GM19023 (cell line): ENCODE results near the gene MMP24.
A peak's percentile ranks its signal among the peaks of the same experiment; 100 is the strongest.

Source experiments
- ATAC-seq: cut with Tn5 transposase; IDR thresholded peaks from one replicate; pipeline ENCODE4 v1.9.1; 2021; ENCODE audit warnings: mild to moderate bottlenecking, moderate library complexity; ENCODE audit not compliant: unreplicated experiment

MMP24 gene

GRCh38 chr20:35277127-35277526, 50.6 kb downstream of the MMP24 start:
- ATAC-seq, result no peak

GRCh38 chr20:35277531-35278395, 51.3 kb downstream of the MMP24 start, which contains the start of gene MMP24OS:
Gene MMP24OS (minus strand): TSS chr20:35278122. CDS start chr20:35277929, 193 bp downstream.
- ATAC-seq, result peak; percentile 83

- ATAC-seq, result no peak
These were observed 52.5 kb downstream of the MMP24 start for GRCh38 chr20:35279040-35279439.

- no peak for ATAC-seq
These were observed 53.2 kb downstream of the MMP24 start for GRCh38 chr20:35279533-35280174.

GRCh38 chr20:35280523-35280922, 54.0 kb downstream of the MMP24 start:
- no peak for ATAC-seq

GRCh38 chr20:35281506-35282101, 55.1 kb downstream of the MMP24 start:
- ATAC-seq, result no peak

GRCh38 chr20:35283441-35284266, 57.2 kb downstream of the MMP24 start:
- ATAC-seq, result no peak

GRCh38 chr20:35284267-35284991, 57.9 kb downstream of the MMP24 start, which contains the start of gene EIF6:
Gene EIF6 (minus strand): TSS chr20:35284772. CDS start chr20:35284487, 285 bp downstream.
- peak; percentile 76 for ATAC-seq

GRCh38 chr20:35284992-35285805, 58.7 kb downstream of the MMP24 start:
- ATAC-seq, result peak; percentile 7

GRCh38 chr20:35285806-35286076, 59.3 kb downstream of the MMP24 start:
- no peak for ATAC-seq

GRCh38 chr20:35286077-35286898, 59.8 kb downstream of the MMP24 start:
- no peak for ATAC-seq

- no peak for ATAC-seq
These were observed 60.5 kb downstream of the MMP24 start for GRCh38 chr20:35286899-35287508.

GRCh38 chr20:35287509-35288324, 61.2 kb downstream of the MMP24 start:
- ATAC-seq, result no peak

- ATAC-seq, result no peak
These were observed 62.0 kb downstream of the MMP24 start for GRCh38 chr20:35288325-35289060.

- ATAC-seq, result no peak
These were observed 63.8 kb downstream of the MMP24 start for GRCh38 chr20:35290186-35290886.

GRCh38 chr20:35290887-35291417, 64.5 kb downstream of the MMP24 start:
- no peak for ATAC-seq
